Subcutaneous adipose tissue (tissue), 4 donors: ENCODE data around the gene TSHR. TPM values are rescaled to one million over a fixed set of nuclear protein-coding genes. Genes with fewer than 3 reads are reported as not detected.

Experiments
- total RNA-seq, 4 donors: library from RNA; depleted of rRNA; stranded (reverse); fragments of >200 nt; gene quantifications; one replicate each; pipeline ENCODE4 v1.1.0, GENCODE V29; 2016

TSHR gene
- total RNA-seq, 4 donors from 2014 or later, result 0.34 to 1.7 TPM; not detected in 2

Other genes with a start within 250 kb of the TSHR start
- 1 to 10 TPM; 5.6 to 9.0 (median 7.5) TPM for gene CEP128, start 13.9 kb upstream of the TSHR start, total RNA-seq